ENCODE measurements around the gene C6orf118.

C6orf118 gene

GRCh38 chr6:165292657-165293056, 16.7 kb downstream of the C6orf118 start:
- no peaks in the 10 kb centered on the region for H3K9me2 ChIP-seq (replicated peaks; ENCODE audit: control insufficient read depth, low read length)
- H3K79me2 ChIP-seq (ENCODE audit: control insufficient read depth, low read length): no peaks in the 10 kb centered on the region
- TF ChIP-seq CTCF (IDR thresholded peaks at IDR 0.05; ENCODE audit: low read depth, low read length, poor library complexity, severe bottlenecking) (no peak), EZH2phosphoT487 (IDR thresholded peaks at IDR 0.05; ENCODE audit: borderline replicate concordance, low read length) (no peak)
- H3K36me3 ChIP-seq (ENCODE audit: control insufficient read depth, low read length): no peaks in the 10 kb centered on the region
- no peak overlapping the region for H3K4me2 ChIP-seq (ENCODE audit: low read length)
- H3K27ac ChIP-seq (ENCODE audit: low read depth, low read length): no peak overlapping the region
- no peaks in the 10 kb centered on the region for H3F3A ChIP-seq (ENCODE audit: control insufficient read depth, insufficient read depth)
- H3K4me3 ChIP-seq (ENCODE audit: low read length): no peak overlapping the region
- no peaks in the 10 kb centered on the region for H3K27me3 ChIP-seq (ENCODE audit: control insufficient read depth, low read length)
- no peaks in the 10 kb centered on the region for H3K9me3 ChIP-seq (ENCODE audit: control insufficient read depth, insufficient read depth, low read length)
- no peaks in the 10 kb centered on the region for H4K20me1 ChIP-seq (ENCODE audit: control insufficient read depth, insufficient read depth, low read depth, low read length)
- H3K4me1 ChIP-seq (ENCODE audit: control insufficient read depth, low read length): no peaks in the 10 kb centered on the region

GRCh38 chr6:165274611-165275010, 34.8 kb downstream of the C6orf118 start:
- Histone ChIP-seq H3K9me3 (ENCODE audit: control insufficient read depth, insufficient read depth, low read length) (no peaks in the 10 kb centered on the region), H4K20me1 (ENCODE audit: control insufficient read depth, insufficient read depth, low read depth, low read length) (no peaks in the 10 kb centered on the region), H3K4me2 (ENCODE audit: low read length) (no peak overlapping the region), H3K27ac (ENCODE audit: low read depth, low read length) (no peak overlapping the region), H3K27me3 (ENCODE audit: control insufficient read depth, low read length) (no peaks in the 10 kb centered on the region), H3K9me2 (replicated peaks; ENCODE audit: control insufficient read depth, low read length) (no peaks in the 10 kb centered on the region), H3K36me3 (ENCODE audit: control insufficient read depth, low read length) (no peaks in the 10 kb centered on the region), H3K4me3 (ENCODE audit: low read length) (no peak overlapping the region), H3K79me2 (ENCODE audit: control insufficient read depth, low read length) (no peaks in the 10 kb centered on the region), H3F3A (ENCODE audit: control insufficient read depth, insufficient read depth) (no peaks in the 10 kb centered on the region), H3K4me1 (ENCODE audit: control insufficient read depth, low read length) (no peaks in the 10 kb centered on the region)
- no peak for TF ChIP-seq EZH2phosphoT487 (IDR thresholded peaks at IDR 0.05; ENCODE audit: borderline replicate concordance, low read length)
- no peak for TF ChIP-seq CTCF (IDR thresholded peaks at IDR 0.05; ENCODE audit: low read depth, low read length, poor library complexity, severe bottlenecking)

GRCh38 chr6:165272585-165272984, 36.8 kb downstream of the C6orf118 start:
- TF ChIP-seq CTCF (IDR thresholded peaks at IDR 0.05; ENCODE audit: low read depth, low read length, poor library complexity, severe bottlenecking): no peak
- TF ChIP-seq EZH2phosphoT487 (IDR thresholded peaks at IDR 0.05; ENCODE audit: borderline replicate concordance, low read length): no peak
- H3F3A ChIP-seq (ENCODE audit: control insufficient read depth, insufficient read depth): no peaks in the 10 kb centered on the region
- H3K27me3 ChIP-seq (ENCODE audit: control insufficient read depth, low read length): no peaks in the 10 kb centered on the region
- no peak overlapping the region for H3K27ac ChIP-seq (ENCODE audit: low read depth, low read length)
- no peak overlapping the region for H3K4me2 ChIP-seq (ENCODE audit: low read length)
- H3K4me3 ChIP-seq (ENCODE audit: low read length): no peak overlapping the region
- H3K36me3 ChIP-seq (ENCODE audit: control insufficient read depth, low read length): no peaks in the 10 kb centered on the region
- no peaks in the 10 kb centered on the region for H3K79me2 ChIP-seq (ENCODE audit: control insufficient read depth, low read length)
- H3K4me1 ChIP-seq (ENCODE audit: control insufficient read depth, low read length): no peaks in the 10 kb centered on the region
- H4K20me1 ChIP-seq (ENCODE audit: control insufficient read depth, insufficient read depth, low read depth, low read length): no peaks in the 10 kb centered on the region
- no peaks in the 10 kb centered on the region for H3K9me2 ChIP-seq (replicated peaks; ENCODE audit: control insufficient read depth, low read length)
- no peaks in the 10 kb centered on the region for H3K9me3 ChIP-seq (ENCODE audit: control insufficient read depth, insufficient read depth, low read length)

DNA sequence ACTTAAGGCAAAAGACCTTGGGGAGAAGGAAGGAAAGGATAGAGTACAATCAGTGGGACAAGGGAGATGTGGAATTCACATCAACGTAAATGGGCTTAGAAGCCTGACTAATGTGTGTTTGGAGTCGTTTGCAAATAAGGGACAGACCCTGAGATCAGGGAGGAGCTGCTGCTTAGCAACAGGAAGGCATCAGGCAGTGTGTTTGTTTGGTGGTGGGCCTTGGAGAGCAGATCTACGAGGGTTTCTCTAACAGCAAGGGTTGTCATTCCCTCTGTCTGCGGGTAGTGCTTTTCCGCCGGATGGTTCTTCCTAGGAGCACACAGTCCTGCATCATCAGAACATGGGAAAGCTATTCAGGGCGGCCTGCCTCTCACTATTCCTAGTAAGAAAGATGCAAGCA, 40.4 kb downstream of the C6orf118 start:
- no peaks in the 10 kb centered on the region for H3K36me3 ChIP-seq (ENCODE audit: control insufficient read depth, low read length)
- TF ChIP-seq EZH2phosphoT487 (IDR thresholded peaks at IDR 0.05; ENCODE audit: borderline replicate concordance, low read length) (no peak), CTCF (IDR thresholded peaks at IDR 0.05; ENCODE audit: low read depth, low read length, poor library complexity, severe bottlenecking) (no peak)
- H3K9me3 ChIP-seq (ENCODE audit: control insufficient read depth, insufficient read depth, low read length): no peaks in the 10 kb centered on the region
- H3K9me2 ChIP-seq (replicated peaks; ENCODE audit: control insufficient read depth, low read length): no peaks in the 10 kb centered on the region
- H3K27ac ChIP-seq (ENCODE audit: low read depth, low read length): no peak overlapping the region
- no peaks in the 10 kb centered on the region for H3F3A ChIP-seq (ENCODE audit: control insufficient read depth, insufficient read depth)
- H4K20me1 ChIP-seq (ENCODE audit: control insufficient read depth, insufficient read depth, low read depth, low read length): no peaks in the 10 kb centered on the region
- H3K4me3 ChIP-seq (ENCODE audit: low read length): no peak overlapping the region
- H3K4me2 ChIP-seq (ENCODE audit: low read length): no peak overlapping the region
- no peaks in the 10 kb centered on the region for H3K4me1 ChIP-seq (ENCODE audit: control insufficient read depth, low read length)
- no peaks in the 10 kb centered on the region for H3K79me2 ChIP-seq (ENCODE audit: control insufficient read depth, low read length)
- H3K27me3 ChIP-seq (ENCODE audit: control insufficient read depth, low read length): no peaks in the 10 kb centered on the region

All from DOHH2 (cell line).